Fibroblast of lung (primary cell): ENCODE results near the gene RGS19. TPM values are rescaled to one million over a fixed set of nuclear protein-coding genes. Genes with fewer than 3 reads are reported as not detected.

Experiments used
- DNase-seq, 2 donors: peaks; one replicate each; pipeline versions ENCODE4 v3.0.0 to v3.0.0-alpha.2; 2010; ENCODE audit warnings: low read depth in 2 of 2
- H2AFZ ChIP-seq: 2 replicates; pipeline ENCODE4 v1.5.1; 2012; ENCODE audit warnings: low read length, control low read depth, inconsistent platforms
- H3K27ac ChIP-seq: 2 replicates; pipeline ENCODE4 v1.5.1; 2011; ENCODE audit warnings: low read length, control low read depth; ENCODE audit not compliant: insufficient read depth
- H3K27me3 ChIP-seq: 2 replicates; pipeline ENCODE4 v1.5.1; 2011; ENCODE audit warnings: mild to moderate bottlenecking, low read length; ENCODE audit not compliant: control insufficient read depth, insufficient read depth
- H3K36me3 ChIP-seq: 2 replicates; pipeline ENCODE4 v1.5.1; 2011; ENCODE audit warnings: low read length; ENCODE audit not compliant: control insufficient read depth, insufficient read depth
- H3K4me1 ChIP-seq: 2 replicates; pipeline ENCODE4 v1.5.1; 2011; ENCODE audit warnings: low read length; ENCODE audit not compliant: control insufficient read depth, insufficient read depth; ENCODE audit errors: extremely low read depth
- H3K4me2 ChIP-seq: 2 replicates; pipeline ENCODE4 v1.5.1; 2011; ENCODE audit warnings: low read length, control low read depth; ENCODE audit not compliant: insufficient read depth; ENCODE audit errors: extremely low read depth
- H3K4me3 ChIP-seq, 4 experiments: fragments of 200-600 bp in 1 of 4; sonication (generic) in 1 of 4; replicated peaks in 1 of 4; 2 replicates each; pipeline ENCODE4 v1.5.1; 2011 to 2016; ENCODE audit warnings: low read length in 4 of 4, low read depth in 3 of 4, mild to moderate bottlenecking in 3 of 4, control low read depth in 2 of 4, inconsistent platforms in 1 of 4, mixed read lengths in 1 of 4; ENCODE audit not compliant: insufficient read depth in 1 of 4; ENCODE audit errors: control extremely low read depth in 1 of 4
- H3K79me2 ChIP-seq: 2 replicates; pipeline ENCODE4 v1.5.1; 2012; ENCODE audit warnings: mild to moderate bottlenecking, low read length, inconsistent platforms; ENCODE audit not compliant: control insufficient read depth, insufficient read depth
- H3K9ac ChIP-seq: 2 replicates; pipeline ENCODE4 v1.5.1; 2011; ENCODE audit warnings: mild to moderate bottlenecking, low read length, control low read depth; ENCODE audit not compliant: insufficient read depth
- H3K9me3 ChIP-seq: 2 replicates; pipeline ENCODE4 v1.5.1; 2012; ENCODE audit warnings: low read depth, low read length; ENCODE audit not compliant: control insufficient read depth, insufficient read depth
- H4K20me1 ChIP-seq: 2 replicates; pipeline ENCODE4 v1.5.1; 2011; ENCODE audit warnings: low read length; ENCODE audit not compliant: control insufficient read depth, insufficient read depth; ENCODE audit errors: extremely low read depth
- CTCF ChIP-seq, 2 donors: IDR thresholded peaks in 1 of 2; conservative IDR thresholded peaks in 1 of 2; 1 replicate in 1 of 2; 2 replicates in 1 of 2; pipeline ENCODE4 v1.5.1; 2011 to 2012; ENCODE audit warnings: low read length in 2 of 2, control low read depth in 1 of 2, inconsistent platforms in 1 of 2, low read depth in 1 of 2, mild to moderate bottlenecking in 1 of 2
- EZH2 ChIP-seq: IDR thresholded peaks from 2 replicates; pipeline ENCODE4 v1.5.1; 2012; ENCODE audit warnings: low read length, control low read depth, mild to moderate bottlenecking; ENCODE audit errors: missing control alignments
- polyA plus RNA-seq, 2 donors: library from polyadenylated mRNA; depleted of rRNA in 1 of 2; stranded (reverse) in 1 of 2; unstranded in 1 of 2; fragments of >200 nt; gene quantifications; 2 replicates each; pipeline ENCODE4 v1.2.1, GENCODE V29; 2011 to 2012; ENCODE audit warnings: missing spikeins in 1 of 2
- total RNA-seq: library from RNA; depleted of rRNA; stranded (reverse); fragments of >200 nt; gene quantifications from 2 replicates; pipeline ENCODE4 v1.2.1, GENCODE V29; 2014

The RGS19 gene
- total and polyA plus RNA-seq, 2 donors (not counting 1 experiment from before 2014, with no cell fraction given), result 5.8 to 9.1 TPM

GRCh38 chr20:64106981-64107735 lies 27.8 kb upstream of the RGS19 start, which contains the start of gene NPBWR2:
Gene NPBWR2, minus strand, starts transcription at chr20:64107565. Its CDS starts 734 bp downstream, at chr20:64106831.
- no peaks in the 10 kb centered on the region for H3K36me3 ChIP-seq
- H3K9me3 ChIP-seq, result no peaks in the 10 kb centered on the region
- no peak for TF ChIP-seq EZH2
- no peak for TF ChIP-seq CTCF (conservative IDR thresholded peaks at IDR 0.05 in 1 of 2, IDR thresholded peaks at IDR 0.05 in 1 of 2; ENCODE audit: low read depth in 1 of 2, low read length in 2 of 2)
- H3K79me2 ChIP-seq, result no peaks in the 10 kb centered on the region
- H3K4me3 ChIP-seq, result no peak within 1 kb of the TSS
- H2AFZ ChIP-seq, result no peak within 1 kb of the TSS
- no peaks in the 10 kb centered on the region for H3K4me1 ChIP-seq
- no peak within 1 kb of the TSS for H3K27ac ChIP-seq
- DNase-seq, result no peak
- peaks cover 12% of the 10 kb centered on the region for H3K27me3 ChIP-seq
- no peak within 1 kb of the TSS for H3K4me2 ChIP-seq
- no peaks in the 10 kb centered on the region for H4K20me1 ChIP-seq
- H3K9ac ChIP-seq, result no peak within 1 kb of the TSS

GRCh38 chr20:64106435-64106961 lies 27.2 kb upstream of the RGS19 start:
- Histone ChIP-seq H3K9me3 (no peaks in the 10 kb centered on the region), H3K4me2 (no peak overlapping the region), H3K4me3 (no peak overlapping the region), H3K79me2 (no peaks in the 10 kb centered on the region), H3K27me3 (peaks cover 18% of the 10 kb centered on the region), H3K4me1 (no peaks in the 10 kb centered on the region), H4K20me1 (no peaks in the 10 kb centered on the region), H2AFZ (no peak overlapping the region), H3K36me3 (no peaks in the 10 kb centered on the region), H3K27ac (no peak overlapping the region), H3K9ac (no peak overlapping the region)
- TF ChIP-seq EZH2 (no peak), CTCF (conservative IDR thresholded peaks at IDR 0.05 in 1 of 2, IDR thresholded peaks at IDR 0.05 in 1 of 2; ENCODE audit: low read depth in 1 of 2, low read length in 2 of 2) (no peak)
- no peak for DNase-seq

- DNase-seq, result no peak
- H3K27ac ChIP-seq, result no peak overlapping the region
- H3K79me2 ChIP-seq, result no peaks in the 10 kb centered on the region
- H3K4me1 ChIP-seq, result no peaks in the 10 kb centered on the region
- no peaks in the 10 kb centered on the region for H4K20me1 ChIP-seq
- no peaks in the 10 kb centered on the region for H3K9me3 ChIP-seq
- H2AFZ ChIP-seq, result no peak overlapping the region
- TF ChIP-seq CTCF (conservative IDR thresholded peaks at IDR 0.05 in 1 of 2, IDR thresholded peaks at IDR 0.05 in 1 of 2; ENCODE audit: low read depth in 1 of 2, low read length in 2 of 2), result no peak
- no peak for TF ChIP-seq EZH2
- H3K4me3 ChIP-seq, result no peak overlapping the region
- no peaks in the 10 kb centered on the region for H3K36me3 ChIP-seq
- no peak overlapping the region for H3K4me2 ChIP-seq
- peaks cover 23% of the 10 kb centered on the region for H3K27me3 ChIP-seq
- H3K9ac ChIP-seq, result no peak overlapping the region
Measured at GRCh38 chr20:64105846-64106434, 26.6 kb upstream of the RGS19 start.
